ENCODE data around the gene HFM1. TPM values are rescaled to one million over a fixed set of nuclear protein-coding genes. Genes with fewer than 3 reads are reported as not detected.

Gene HFM1
- total and polyA plus RNA-seq, 7 experiments from 2014 or later, result not detected

DNA sequence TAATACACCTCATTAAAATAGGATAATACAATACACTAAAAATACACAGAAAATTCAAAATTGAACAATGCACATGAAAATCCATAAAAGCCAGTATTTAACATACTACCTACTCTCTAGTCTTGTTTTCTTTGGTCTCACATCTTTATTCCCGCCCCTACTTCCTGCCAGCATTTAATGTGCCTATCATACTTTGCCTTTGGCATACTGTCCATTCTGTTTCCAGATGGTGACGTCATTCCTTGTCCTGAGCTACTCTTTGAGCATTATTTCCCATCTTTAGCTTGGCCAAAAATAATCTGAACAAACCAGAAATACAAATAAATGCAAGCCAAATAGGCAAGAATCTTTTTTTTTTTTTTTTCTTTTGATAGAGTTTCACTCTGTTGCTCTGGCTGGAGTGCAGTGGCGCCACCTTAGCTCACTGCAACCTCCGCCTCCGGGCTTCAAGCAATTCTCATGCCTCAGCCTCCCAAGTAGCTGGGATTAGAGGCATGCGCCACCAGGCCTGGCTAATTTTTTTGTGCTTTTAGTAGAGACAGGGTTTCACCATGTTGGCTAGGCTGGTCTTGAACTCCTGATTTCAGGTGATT lies 4.4 kb downstream of the HFM1 start:
- CTCF ChIA-PET, result no interaction called here
- H3K4me1 ChIP-seq (ENCODE audit: control insufficient read depth in 2 of 2, insufficient read depth in 2 of 2, low read length in 2 of 2), result peaks cover 0 to 6% of the 10 kb centered on the region in 2 donors
- Mint-ChIP-seq H3K27ac (no peak overlapping the region), H3K4me1 (peaks cover 0 to 11% (median 6%) of the 10 kb centered on the region in 7 donors), H3K36me3 (no peaks in the 10 kb centered on the region), H3K27me3 (peaks cover 23 to 48% (median 46%) of the 10 kb centered on the region in 5 donors), H3K9me3 (no peaks in the 10 kb centered on the region), H3K4me3 (no peak overlapping the region)
- no peak overlapping the region for H3K27ac ChIP-seq (ENCODE audit: low read depth, low read length)
- intact Hi-C loops (cut with micrococcal nuclease), result loop anchor here (5.0 kb wide), 2 partner anchors 118 to 527 kb away; no protein-coding TSS in a partner anchor
- no peaks in the 10 kb centered on the region for H3K36me3 ChIP-seq (ENCODE audit: control insufficient read depth in 2 of 3, insufficient read depth in 3 of 3, low read length in 3 of 3)
- H3K27me3 ChIP-seq (ENCODE audit: control insufficient read depth in 2 of 2, insufficient read depth in 2 of 2, low read length in 2 of 2), result peaks cover 0 to 3% of the 10 kb centered on the region in 2 donors
- no peak for DNase-seq
- no peaks in the 10 kb centered on the region for H3K9me3 ChIP-seq (ENCODE audit: control insufficient read depth in 2 of 3, low read length in 3 of 3)
- POLR2A ChIA-PET, result no interaction called here
- H3K4me3 ChIP-seq (ENCODE audit: low read length), result no peak overlapping the region
- no peak for ATAC-seq

DNA sequence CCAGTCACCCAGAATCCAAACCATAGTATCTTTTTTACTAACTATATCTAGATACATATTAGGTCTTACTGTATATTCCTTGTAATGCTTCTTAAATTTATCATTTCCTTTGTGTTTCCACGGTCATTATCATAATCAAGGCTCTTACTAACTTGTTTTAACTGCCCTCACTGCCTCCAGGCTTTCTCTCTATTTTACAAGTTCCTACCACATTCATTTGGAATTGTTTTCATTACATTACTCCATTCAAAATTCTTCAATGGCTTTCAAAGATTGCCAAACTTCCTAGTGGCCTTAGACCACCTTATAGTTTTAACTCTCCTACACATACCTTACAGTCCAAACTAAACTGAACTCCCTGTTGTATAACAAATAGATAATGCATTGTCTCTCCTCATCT lies 6.3 kb downstream of the HFM1 start:
- H3K9me3 Mint-ChIP-seq, result peaks cover 0 to under 1% (median 0%) of the 10 kb centered on the region in 11 donors
- ChIA-PET CTCF (interaction anchor here (0.7 kb wide), 1 partner anchor 582 kb away, joined by 3 read pairs; no protein-coding TSS in a partner anchor), POLR2A (no interaction called here)
- peaks cover 0 to 2% (median 0%) of the 10 kb centered on the region in 7 donors for H3K4me1 Mint-ChIP-seq
- H3K27ac Mint-ChIP-seq, result no peak overlapping the region
- intact Hi-C loops (cut with micrococcal nuclease), result no loop called here
- H3K4me3 ChIP-seq (ENCODE audit: low read length), result no peak overlapping the region
- H3K4me3 Mint-ChIP-seq, result no peak overlapping the region
- no peak overlapping the region for H3K27ac ChIP-seq (ENCODE audit: low read depth, low read length)
- no peaks in the 10 kb centered on the region for H3K9me3 ChIP-seq (ENCODE audit: control insufficient read depth in 2 of 3, low read length in 3 of 3)
- H3K27me3 ChIP-seq (ENCODE audit: control insufficient read depth in 2 of 2, insufficient read depth in 2 of 2, low read length in 2 of 2), result no peaks in the 10 kb centered on the region
- H3K4me1 ChIP-seq (ENCODE audit: control insufficient read depth in 2 of 2, insufficient read depth in 2 of 2, low read length in 2 of 2), result no peaks in the 10 kb centered on the region
- DNase-seq, result no peak
- peaks cover 18 to 40% (median 31%) of the 10 kb centered on the region in 5 donors for H3K27me3 Mint-ChIP-seq
- no peaks in the 10 kb centered on the region for H3K36me3 Mint-ChIP-seq
- H3K36me3 ChIP-seq (ENCODE audit: control insufficient read depth in 2 of 3, insufficient read depth in 3 of 3, low read length in 3 of 3), result no peaks in the 10 kb centered on the region
- ATAC-seq, result no peak

DNA sequence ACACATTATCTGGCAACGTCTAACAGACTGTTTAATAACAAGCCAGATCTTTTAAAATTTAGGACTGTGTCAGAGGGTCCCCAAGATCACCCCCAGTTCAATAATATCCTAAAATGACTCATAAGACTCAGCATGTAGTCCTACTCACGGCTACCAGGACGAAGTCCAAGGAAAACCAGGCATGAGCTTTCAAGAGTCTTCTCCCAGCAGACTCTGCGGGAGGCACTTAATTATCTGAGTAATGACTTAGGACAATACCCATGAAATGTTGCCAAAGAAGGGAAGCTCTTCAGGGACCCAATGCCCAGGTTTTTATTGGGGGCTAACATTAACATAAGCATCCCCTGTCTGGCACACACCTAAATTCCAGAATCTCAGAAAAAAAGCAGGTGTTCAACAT lies 7.0 kb downstream of the HFM1 start:
- no peaks in the 10 kb centered on the region for H3K36me3 ChIP-seq (ENCODE audit: control insufficient read depth in 2 of 3, insufficient read depth in 3 of 3, low read length in 3 of 3)
- H3K9me3 ChIP-seq (ENCODE audit: control insufficient read depth in 2 of 3, low read length in 3 of 3), result no peaks in the 10 kb centered on the region
- no peak overlapping the region for H3K27ac ChIP-seq (ENCODE audit: low read depth, low read length)
- H3K4me1 ChIP-seq (ENCODE audit: control insufficient read depth in 2 of 2, insufficient read depth in 2 of 2, low read length in 2 of 2), result no peaks in the 10 kb centered on the region
- DNase-seq, result no peak
- peaks cover 0 to 3% (median 0%) of the 10 kb centered on the region in 11 donors for H3K9me3 Mint-ChIP-seq
- intact Hi-C loops (cut with micrococcal nuclease), result no loop called here
- no peak for ATAC-seq
- H3K27ac Mint-ChIP-seq, result no peak overlapping the region
- no peak overlapping the region for H3K4me3 ChIP-seq (ENCODE audit: low read length)
- H3K27me3 Mint-ChIP-seq, result peaks cover 18 to 34% (median 27%) of the 10 kb centered on the region in 5 donors
- no peak overlapping the region for H3K4me3 Mint-ChIP-seq
- peaks cover 0 to 2% (median 0%) of the 10 kb centered on the region in 7 donors for H3K4me1 Mint-ChIP-seq
- ChIA-PET POLR2A (no interaction called here), CTCF (no interaction called here)
- H3K27me3 ChIP-seq (ENCODE audit: control insufficient read depth in 2 of 2, insufficient read depth in 2 of 2, low read length in 2 of 2), result no peaks in the 10 kb centered on the region
- no peaks in the 10 kb centered on the region for H3K36me3 Mint-ChIP-seq

DNA sequence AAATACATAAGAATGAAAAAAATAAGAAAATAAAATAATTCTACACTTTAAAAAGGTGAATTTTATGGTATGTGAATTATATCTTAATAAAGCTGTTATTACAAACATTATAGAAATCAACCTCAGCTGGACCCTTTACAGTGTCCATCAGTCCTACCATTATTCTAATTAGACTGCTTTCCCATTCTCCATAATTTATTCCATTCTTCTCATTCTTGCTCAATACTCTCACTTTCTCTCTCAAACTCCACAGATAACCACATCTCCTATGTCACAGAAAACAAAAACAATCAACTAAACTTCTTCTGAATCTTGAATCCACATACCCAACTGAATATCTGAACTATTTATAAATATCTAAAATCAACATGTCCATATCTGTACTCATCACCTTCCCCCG lies 11.6 kb downstream of the HFM1 start:
- H3K36me3 ChIP-seq (ENCODE audit: control insufficient read depth in 2 of 3, insufficient read depth in 3 of 3, low read length in 3 of 3), result no peaks in the 10 kb centered on the region
- H3K4me1 Mint-ChIP-seq, result no peaks in the 10 kb centered on the region
- CTCF ChIA-PET, result interaction anchor here (0.6 kb wide), 1 partner anchor 939 kb away, joined by 3 read pairs; no protein-coding TSS in a partner anchor
- no peaks in the 10 kb centered on the region for H3K9me3 ChIP-seq (ENCODE audit: control insufficient read depth in 2 of 3, low read length in 3 of 3)
- intact Hi-C loops (cut with micrococcal nuclease), result no loop called here
- H3K27me3 ChIP-seq (ENCODE audit: control insufficient read depth in 2 of 2, insufficient read depth in 2 of 2, low read length in 2 of 2), result no peaks in the 10 kb centered on the region
- H3K27me3 Mint-ChIP-seq, result peaks cover 6 to 20% (median 12%) of the 10 kb centered on the region in 5 donors
- H3K4me1 ChIP-seq (ENCODE audit: control insufficient read depth in 2 of 2, insufficient read depth in 2 of 2, low read length in 2 of 2), result no peaks in the 10 kb centered on the region
- no peak overlapping the region for H3K27ac ChIP-seq (ENCODE audit: low read depth, low read length)
- no peak for ATAC-seq
- DNase-seq, result no peak
- peaks cover 0 to 12% (median 2%) of the 10 kb centered on the region in 11 donors for H3K9me3 Mint-ChIP-seq
- no peak overlapping the region for H3K27ac Mint-ChIP-seq
- no peaks in the 10 kb centered on the region for H3K36me3 Mint-ChIP-seq
- no peak overlapping the region for H3K4me3 ChIP-seq (ENCODE audit: low read length)
- POLR2A ChIA-PET, result no interaction called here
- no peak overlapping the region for H3K4me3 Mint-ChIP-seq

DNA sequence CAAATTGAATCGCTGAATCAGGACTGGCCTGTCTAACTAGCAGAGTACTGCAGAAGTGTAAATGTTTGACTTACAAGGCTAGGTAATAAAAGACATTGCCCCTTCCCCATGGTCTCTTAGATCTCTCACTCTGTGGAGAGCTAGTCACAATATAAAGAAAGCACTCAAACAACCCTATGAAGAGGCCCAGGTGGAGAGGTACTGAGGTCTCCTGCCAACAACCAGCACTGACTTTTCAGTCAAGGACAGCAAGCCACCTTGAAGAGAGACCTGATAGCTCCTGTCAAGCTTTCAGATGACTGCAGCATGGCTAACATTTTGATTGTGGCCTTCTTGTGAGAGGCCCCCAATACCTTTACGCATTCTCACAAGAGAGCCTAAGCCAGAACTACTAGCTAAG lies 18.5 kb downstream of the HFM1 start:
- Mint-ChIP-seq H3K4me3 (no peak overlapping the region), H3K27me3 (peaks cover 5 to 34% (median 25%) of the 10 kb centered on the region in 5 donors)
- H3K9me3 ChIP-seq (ENCODE audit: control insufficient read depth in 2 of 3, low read length in 3 of 3), result no peaks in the 10 kb centered on the region

GRCh38 chr1:91383456-91383855 lies 21.2 kb downstream of the HFM1 start:
- H3K27me3 ChIP-seq (ENCODE audit: control insufficient read depth in 2 of 2, insufficient read depth in 2 of 2, low read length in 2 of 2), result no peaks in the 10 kb centered on the region
- ATAC-seq (no peak), DNase-seq (no peak)
- H3K4me1 Mint-ChIP-seq, result no peaks in the 10 kb centered on the region
- peaks cover 5 to 30% (median 12%) of the 10 kb centered on the region in 5 donors for H3K27me3 Mint-ChIP-seq
- H3K9me3 ChIP-seq (ENCODE audit: control insufficient read depth in 2 of 3, low read length in 3 of 3), result no peaks in the 10 kb centered on the region
- H3K36me3 Mint-ChIP-seq, result no peaks in the 10 kb centered on the region
- no peaks in the 10 kb centered on the region for H3K9me3 Mint-ChIP-seq
- H3K4me3 ChIP-seq (ENCODE audit: low read length), result no peak overlapping the region
- POLR2A ChIA-PET, result no interaction called here
- intact Hi-C loops (cut with micrococcal nuclease), result no loop called here
- CTCF ChIA-PET, result no interaction called here
- H3K4me3 Mint-ChIP-seq, result no peak overlapping the region
- no peaks in the 10 kb centered on the region for H3K4me1 ChIP-seq (ENCODE audit: control insufficient read depth in 2 of 2, insufficient read depth in 2 of 2, low read length in 2 of 2)
- no peak overlapping the region for H3K27ac ChIP-seq (ENCODE audit: low read depth, low read length)
- H3K27ac Mint-ChIP-seq, result no peak overlapping the region
- H3K36me3 ChIP-seq (ENCODE audit: control insufficient read depth in 2 of 3, insufficient read depth in 3 of 3, low read length in 3 of 3), result no peaks in the 10 kb centered on the region

More for the DNA sequence above, 18.5 kb downstream of the HFM1 start:
- Mint-ChIP-seq H3K4me1 (no peaks in the 10 kb centered on the region), H3K9me3 (peaks cover 0 to 4% (median 0%) of the 10 kb centered on the region in 11 donors), H3K27ac (no peak overlapping the region), H3K36me3 (no peaks in the 10 kb centered on the region)
- intact Hi-C loops (cut with micrococcal nuclease), result no loop called here
- no peaks in the 10 kb centered on the region for H3K36me3 ChIP-seq (ENCODE audit: control insufficient read depth in 2 of 3, insufficient read depth in 3 of 3, low read length in 3 of 3)
- no peaks in the 10 kb centered on the region for H3K4me1 ChIP-seq (ENCODE audit: control insufficient read depth in 2 of 2, insufficient read depth in 2 of 2, low read length in 2 of 2)
- POLR2A ChIA-PET, result no interaction called here
- no peaks in the 10 kb centered on the region for H3K27me3 ChIP-seq (ENCODE audit: control insufficient read depth in 2 of 2, insufficient read depth in 2 of 2, low read length in 2 of 2)
- CTCF ChIA-PET, result no interaction called here
- H3K4me3 ChIP-seq (ENCODE audit: low read length), result no peak overlapping the region
- no peak overlapping the region for H3K27ac ChIP-seq (ENCODE audit: low read depth, low read length)
- ATAC-seq (no peak), DNase-seq (no peak)

DNA sequence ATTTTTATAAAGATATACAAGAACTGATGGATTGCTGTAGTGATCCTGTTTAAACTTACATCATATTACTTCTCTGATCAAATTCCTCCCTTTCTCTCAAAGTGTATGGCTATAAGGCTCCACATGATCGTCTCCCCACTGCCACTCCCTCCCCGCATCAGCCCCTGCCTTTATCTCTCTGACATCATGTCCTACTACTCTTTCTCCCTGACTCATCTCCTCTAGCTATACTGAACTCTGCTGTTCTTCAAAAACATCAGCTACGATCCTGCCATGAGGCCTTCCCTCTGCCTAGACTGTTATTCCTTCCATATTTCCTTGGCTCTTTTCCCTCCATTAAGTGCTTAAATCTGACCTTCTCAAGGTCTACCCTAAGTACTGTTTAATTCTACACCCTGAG lies 22.8 kb downstream of the HFM1 start:
- no peak overlapping the region for H3K4me3 Mint-ChIP-seq
- H3K36me3 ChIP-seq (ENCODE audit: control insufficient read depth in 2 of 3, insufficient read depth in 3 of 3, low read length in 3 of 3), result no peaks in the 10 kb centered on the region
- ATAC-seq (no peak), DNase-seq (no peak)
- no peaks in the 10 kb centered on the region for H3K9me3 Mint-ChIP-seq
- no peaks in the 10 kb centered on the region for H3K27me3 ChIP-seq (ENCODE audit: control insufficient read depth in 2 of 2, insufficient read depth in 2 of 2, low read length in 2 of 2)
- ChIA-PET CTCF (no interaction called here), POLR2A (no interaction called here)
- intact Hi-C loops (cut with micrococcal nuclease), result no loop called here
- no peak overlapping the region for H3K27ac Mint-ChIP-seq
- H3K4me1 ChIP-seq (ENCODE audit: control insufficient read depth in 2 of 2, insufficient read depth in 2 of 2, low read length in 2 of 2), result no peaks in the 10 kb centered on the region
- H3K4me1 Mint-ChIP-seq, result no peaks in the 10 kb centered on the region
- H3K36me3 Mint-ChIP-seq, result no peaks in the 10 kb centered on the region
- peaks cover 5 to 27% (median 12%) of the 10 kb centered on the region in 5 donors for H3K27me3 Mint-ChIP-seq
- no peaks in the 10 kb centered on the region for H3K9me3 ChIP-seq (ENCODE audit: control insufficient read depth in 2 of 3, low read length in 3 of 3)
- H3K27ac ChIP-seq (ENCODE audit: low read depth, low read length), result no peak overlapping the region
- H3K4me3 ChIP-seq (ENCODE audit: low read length), result no peak overlapping the region
